Testis (tissue), 2 donors: ENCODE results near the gene SCFD2.

Source experiments
- POLR2A ChIP-seq: fragments of 450-650 bp; IDR thresholded peaks from one replicate; pipeline ENCODE4 v1.6.1; 2017; ENCODE audit warnings: antibody characterized with exemption, mild to moderate bottlenecking, moderate library complexity
- TF ChIP-seq, protein P1 (sequence below), 3 experiments: fragments of 450-650 bp in 2 of 3; fragments of 200-600 bp in 1 of 3; sonication (generic) in 1 of 3; IDR thresholded peaks; one replicate each; pipeline ENCODE4 v1.5.1; 2016 to 2019; ENCODE audit warnings: antibody characterized with exemption in 3 of 3, mild to moderate bottlenecking in 2 of 3, moderate library complexity in 1 of 3

DNA sequence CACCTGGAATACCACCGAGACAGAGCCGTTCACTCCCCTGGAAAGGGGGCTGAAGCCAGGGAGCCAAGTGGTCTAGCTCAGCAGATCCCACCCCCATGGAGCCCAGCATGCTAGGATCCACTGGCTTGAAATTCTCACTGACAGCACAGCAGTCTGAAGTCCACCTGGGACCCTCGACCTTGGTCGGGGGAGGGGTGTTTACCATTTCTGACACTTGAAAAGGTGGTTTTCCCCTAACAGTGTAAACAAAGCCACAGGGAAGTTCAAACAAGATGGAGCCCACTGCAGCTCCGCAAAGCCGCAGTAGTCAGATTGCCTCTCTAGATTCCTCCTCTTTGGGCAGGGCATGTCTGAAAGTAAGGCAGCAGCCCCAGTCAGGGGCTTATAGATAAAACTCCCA lies 260.5 kb downstream of the SCFD2 start:
- TF ChIP-seq, protein P1, sequence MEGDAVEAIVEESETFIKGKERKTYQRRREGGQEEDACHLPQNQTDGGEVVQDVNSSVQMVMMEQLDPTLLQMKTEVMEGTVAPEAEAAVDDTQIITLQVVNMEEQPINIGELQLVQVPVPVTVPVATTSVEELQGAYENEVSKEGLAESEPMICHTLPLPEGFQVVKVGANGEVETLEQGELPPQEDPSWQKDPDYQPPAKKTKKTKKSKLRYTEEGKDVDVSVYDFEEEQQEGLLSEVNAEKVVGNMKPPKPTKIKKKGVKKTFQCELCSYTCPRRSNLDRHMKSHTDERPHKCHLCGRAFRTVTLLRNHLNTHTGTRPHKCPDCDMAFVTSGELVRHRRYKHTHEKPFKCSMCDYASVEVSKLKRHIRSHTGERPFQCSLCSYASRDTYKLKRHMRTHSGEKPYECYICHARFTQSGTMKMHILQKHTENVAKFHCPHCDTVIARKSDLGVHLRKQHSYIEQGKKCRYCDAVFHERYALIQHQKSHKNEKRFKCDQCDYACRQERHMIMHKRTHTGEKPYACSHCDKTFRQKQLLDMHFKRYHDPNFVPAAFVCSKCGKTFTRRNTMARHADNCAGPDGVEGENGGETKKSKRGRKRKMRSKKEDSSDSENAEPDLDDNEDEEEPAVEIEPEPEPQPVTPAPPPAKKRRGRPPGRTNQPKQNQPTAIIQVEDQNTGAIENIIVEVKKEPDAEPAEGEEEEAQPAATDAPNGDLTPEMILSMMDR (IDR thresholded peaks at IDR 0.05), result no peak
- TF ChIP-seq POLR2A, result no peak
